ENCODE measurements around the gene IDUA. TPM values are rescaled to one million over a fixed set of nuclear protein-coding genes. Genes with fewer than 3 reads are reported as not detected.

IDUA gene
- total and polyA plus RNA-seq, 2 experiments from 2014 or later: 26.4 to 30.7 TPM

- no peaks in the 10 kb centered on the region for H3K9me3 ChIP-seq (ENCODE audit: low read depth)
- no peak overlapping the region for H3K9ac ChIP-seq
- H3K27ac ChIP-seq: no peak overlapping the region
- TF ChIP-seq EZH2phosphoT487 (IDR thresholded peaks at IDR 0.05; ENCODE audit: insufficient read depth, low read depth) (no peak), EZH2 (IDR thresholded peaks at IDR 0.05; ENCODE audit: insufficient read depth, poor library complexity, severe bottlenecking) (no peak)
- no peaks in the 10 kb centered on the region for H3K9me2 ChIP-seq (ENCODE audit: insufficient read depth)
- DNase-seq: no peak
- H3F3A ChIP-seq (ENCODE audit: insufficient read depth): no peaks in the 10 kb centered on the region
- H3K4me2 ChIP-seq (ENCODE audit: unreplicated experiment): no peak overlapping the region
- H3K4me1 ChIP-seq (ENCODE audit: insufficient read depth): no peaks in the 10 kb centered on the region
- no peak overlapping the region for H3K4me3 ChIP-seq
- no peaks in the 10 kb centered on the region for H3K36me3 ChIP-seq (ENCODE audit: low read depth)
- in situ Hi-C loops (cut with MboI): no loop called here
- no peaks in the 10 kb centered on the region for H3K27me3 ChIP-seq (replicated peaks; ENCODE audit: insufficient read depth)
- H4K20me1 ChIP-seq (ENCODE audit: insufficient read depth): no peaks in the 10 kb centered on the region
- H2AFZ ChIP-seq: no peak overlapping the region
- WGBS, 2 experiments (ENCODE audit: low coverage in 1 of 2, low lambda C conversion rate in 2 of 2, missing lambda C conversion rate in 2 of 2): 89 to 92% methylated on average over 12 to 15 of the region's 15 CpGs
- H3K79me2 ChIP-seq (ENCODE audit: insufficient read depth): no peaks in the 10 kb centered on the region
Measured at GRCh38 chr4:1017706-1018105, 30.9 kb downstream of the IDUA start.

DNA sequence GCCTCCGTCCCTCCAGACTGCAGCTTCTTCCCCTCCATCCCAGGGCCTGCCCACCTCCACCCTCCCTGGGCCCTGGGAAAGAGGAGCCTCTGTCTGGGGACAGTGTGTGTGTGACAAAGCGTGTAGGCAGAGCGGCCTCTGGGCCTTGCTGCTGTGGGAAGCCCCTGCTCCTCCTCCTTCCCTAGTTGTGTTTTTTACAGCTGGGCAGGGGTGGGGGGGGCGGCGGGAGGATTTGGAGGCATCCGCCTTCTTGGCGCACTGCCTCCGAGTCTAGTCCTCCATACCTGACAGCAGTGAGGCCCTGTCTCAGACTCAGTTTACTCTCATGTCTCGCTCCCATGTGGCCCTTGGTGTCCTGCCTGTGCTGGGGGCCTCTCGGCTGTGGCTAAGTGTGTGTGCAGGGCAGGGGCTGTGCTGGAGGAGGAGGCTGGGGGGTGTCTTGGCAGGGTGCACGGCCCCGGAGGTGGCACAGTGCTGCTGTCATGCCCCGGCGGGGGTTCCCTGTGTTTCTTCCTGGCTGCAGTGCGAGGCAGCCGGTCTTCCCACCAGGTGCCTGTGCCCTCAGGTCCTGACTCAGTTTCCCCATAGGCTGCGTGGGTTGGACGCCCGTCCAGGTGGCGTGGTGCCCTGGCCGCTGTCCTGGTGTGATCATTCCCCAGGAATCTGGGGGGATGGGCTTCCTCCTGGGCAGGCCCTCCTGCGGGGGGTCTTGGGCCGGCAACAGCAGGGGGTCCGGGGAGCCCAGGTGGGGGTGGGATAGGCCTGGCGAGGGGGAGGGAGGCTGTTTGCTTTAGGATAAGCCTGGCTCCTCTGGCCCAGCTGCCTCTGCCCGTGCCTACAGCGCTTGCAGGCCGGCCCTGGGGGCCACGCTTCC, 31.5 kb downstream of the IDUA start:
- in situ Hi-C loops (cut with MboI): no loop called here
- Histone ChIP-seq H4K20me1 (ENCODE audit: insufficient read depth) (no peaks in the 10 kb centered on the region), H3K36me3 (ENCODE audit: low read depth) (no peaks in the 10 kb centered on the region), H3F3A (ENCODE audit: insufficient read depth) (no peaks in the 10 kb centered on the region), H3K79me2 (ENCODE audit: insufficient read depth) (no peaks in the 10 kb centered on the region), H3K4me1 (ENCODE audit: insufficient read depth) (no peaks in the 10 kb centered on the region), H3K4me3 (no peak overlapping the region), H3K9me3 (ENCODE audit: low read depth) (no peaks in the 10 kb centered on the region), H3K9ac (no peak overlapping the region), H2AFZ (no peak overlapping the region), H3K9me2 (ENCODE audit: insufficient read depth) (no peaks in the 10 kb centered on the region), H3K27ac (no peak overlapping the region), H3K27me3 (replicated peaks; ENCODE audit: insufficient read depth) (no peaks in the 10 kb centered on the region), H3K4me2 (ENCODE audit: unreplicated experiment) (no peak overlapping the region)
- TF ChIP-seq EZH2phosphoT487 (IDR thresholded peaks at IDR 0.05; ENCODE audit: insufficient read depth, low read depth) (no peak), EZH2 (IDR thresholded peaks at IDR 0.05; ENCODE audit: insufficient read depth, poor library complexity, severe bottlenecking) (no peak)
- DNase-seq: no peak
- 83 to 85% methylated on average over 20 to 27 of the region's 29 CpGs for WGBS, 2 experiments (ENCODE audit: low coverage in 1 of 2, low lambda C conversion rate in 2 of 2, missing lambda C conversion rate in 2 of 2)

DNA sequence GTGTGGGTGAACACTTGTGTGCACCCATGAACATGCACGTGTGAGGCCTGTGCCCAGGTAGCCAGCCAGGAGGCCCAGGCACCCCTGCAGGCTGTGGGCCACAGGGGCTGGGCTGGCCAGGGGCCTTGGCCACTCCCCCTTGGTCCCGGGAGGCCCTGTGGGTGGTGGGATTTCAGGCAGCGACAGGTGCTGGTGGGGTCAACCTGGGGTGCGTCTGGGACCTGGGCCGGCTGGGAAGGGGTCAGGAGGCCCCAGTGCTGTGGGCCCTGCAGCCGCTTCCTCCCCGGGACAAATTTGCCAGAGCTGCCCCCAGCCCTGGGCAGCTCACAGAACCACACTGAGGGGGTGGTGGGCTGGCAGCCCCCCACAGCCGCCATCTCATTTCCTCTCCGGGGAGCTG, 32.5 kb downstream of the IDUA start:
- TF ChIP-seq EZH2phosphoT487 (IDR thresholded peaks at IDR 0.05; ENCODE audit: insufficient read depth, low read depth) (no peak), EZH2 (IDR thresholded peaks at IDR 0.05; ENCODE audit: insufficient read depth, poor library complexity, severe bottlenecking) (no peak)
- in situ Hi-C loops (cut with MboI): no loop called here
- no peaks in the 10 kb centered on the region for H3F3A ChIP-seq (ENCODE audit: insufficient read depth)
- 67 to 81% methylated on average over 7 to 8 of the region's 9 CpGs for WGBS, 2 experiments (ENCODE audit: low coverage in 1 of 2, low lambda C conversion rate in 2 of 2, missing lambda C conversion rate in 2 of 2)
- no peaks in the 10 kb centered on the region for H3K79me2 ChIP-seq (ENCODE audit: insufficient read depth)
- no peaks in the 10 kb centered on the region for H3K9me2 ChIP-seq (ENCODE audit: insufficient read depth)
- H3K4me2 ChIP-seq (ENCODE audit: unreplicated experiment): no peak overlapping the region
- no peak overlapping the region for H2AFZ ChIP-seq
- no peak overlapping the region for H3K4me3 ChIP-seq
- H3K4me1 ChIP-seq (ENCODE audit: insufficient read depth): no peaks in the 10 kb centered on the region
- H3K36me3 ChIP-seq (ENCODE audit: low read depth): no peaks in the 10 kb centered on the region
- no peak for DNase-seq
- no peak overlapping the region for H3K9ac ChIP-seq
- no peaks in the 10 kb centered on the region for H4K20me1 ChIP-seq (ENCODE audit: insufficient read depth)
- no peaks in the 10 kb centered on the region for H3K9me3 ChIP-seq (ENCODE audit: low read depth)
- no peak overlapping the region for H3K27ac ChIP-seq
- no peaks in the 10 kb centered on the region for H3K27me3 ChIP-seq (replicated peaks; ENCODE audit: insufficient read depth)

DNA sequence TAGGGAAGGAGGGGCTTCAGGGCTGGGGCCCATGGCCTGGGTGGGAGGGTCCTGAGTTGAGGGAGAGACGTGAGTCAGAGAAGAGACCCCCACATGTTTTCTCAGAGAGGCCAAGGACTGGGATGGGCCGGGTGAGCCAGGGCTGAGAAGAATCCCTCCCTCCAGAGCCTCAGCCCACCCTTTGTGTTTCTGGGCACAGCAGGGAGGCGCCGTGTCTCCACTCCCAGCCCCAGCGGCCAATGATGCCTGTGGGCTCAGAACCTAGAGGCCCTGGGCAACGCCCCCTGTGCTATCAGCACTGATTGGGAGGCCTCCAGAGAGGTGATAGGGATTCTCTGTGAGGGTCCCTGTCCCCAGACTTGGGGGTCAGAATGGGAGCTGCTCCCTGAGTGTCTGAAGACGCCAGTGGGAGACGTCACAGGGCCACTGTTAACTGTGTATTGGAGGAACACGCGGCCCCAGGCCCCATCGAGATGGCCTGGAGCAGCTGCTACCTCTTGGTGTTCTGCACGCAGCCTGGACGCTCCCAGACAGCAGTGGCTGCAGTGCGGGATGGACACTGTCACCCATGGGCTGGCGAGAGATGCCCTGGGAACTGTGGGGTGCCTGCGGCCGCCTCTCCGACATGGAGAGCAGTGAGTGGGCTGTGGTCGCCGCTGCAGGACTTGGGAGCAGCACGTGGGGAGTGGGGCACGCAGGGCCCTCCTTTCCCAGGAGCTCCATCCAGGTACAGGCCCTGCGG, 33.1 kb downstream of the IDUA start:
- in situ Hi-C loops (cut with MboI): no loop called here
- no peak overlapping the region for H2AFZ ChIP-seq
- no peaks in the 10 kb centered on the region for H3K36me3 ChIP-seq (ENCODE audit: low read depth)
- H4K20me1 ChIP-seq (ENCODE audit: insufficient read depth): no peaks in the 10 kb centered on the region
- H3F3A ChIP-seq (ENCODE audit: insufficient read depth): no peaks in the 10 kb centered on the region
- H3K9me2 ChIP-seq (ENCODE audit: insufficient read depth): no peaks in the 10 kb centered on the region
- H3K4me2 ChIP-seq (ENCODE audit: unreplicated experiment): no peak overlapping the region
- H3K9ac ChIP-seq: no peak overlapping the region
- DNase-seq: no peak
- H3K27ac ChIP-seq: no peak overlapping the region
- 79 to 89% methylated on average over 21 to 23 of the region's 23 CpGs for WGBS, 2 experiments (ENCODE audit: low coverage in 1 of 2, low lambda C conversion rate in 2 of 2, missing lambda C conversion rate in 2 of 2)
- no peaks in the 10 kb centered on the region for H3K9me3 ChIP-seq (ENCODE audit: low read depth)
- no peaks in the 10 kb centered on the region for H3K27me3 ChIP-seq (replicated peaks; ENCODE audit: insufficient read depth)
- H3K4me3 ChIP-seq: no peak overlapping the region
- H3K4me1 ChIP-seq (ENCODE audit: insufficient read depth): no peaks in the 10 kb centered on the region
- TF ChIP-seq EZH2phosphoT487 (IDR thresholded peaks at IDR 0.05; ENCODE audit: insufficient read depth, low read depth): no peak
- no peak for TF ChIP-seq EZH2 (IDR thresholded peaks at IDR 0.05; ENCODE audit: insufficient read depth, poor library complexity, severe bottlenecking)
- H3K79me2 ChIP-seq (ENCODE audit: insufficient read depth): no peaks in the 10 kb centered on the region
